Measurements from ENCODE around the gene SMIM44.
"Not testable (repeated sequence)": the region's sequence is repeated elsewhere in the genome, so short reads cannot be mapped to it uniquely, and the experiment has no call there.

The SMIM44 gene

DNA sequence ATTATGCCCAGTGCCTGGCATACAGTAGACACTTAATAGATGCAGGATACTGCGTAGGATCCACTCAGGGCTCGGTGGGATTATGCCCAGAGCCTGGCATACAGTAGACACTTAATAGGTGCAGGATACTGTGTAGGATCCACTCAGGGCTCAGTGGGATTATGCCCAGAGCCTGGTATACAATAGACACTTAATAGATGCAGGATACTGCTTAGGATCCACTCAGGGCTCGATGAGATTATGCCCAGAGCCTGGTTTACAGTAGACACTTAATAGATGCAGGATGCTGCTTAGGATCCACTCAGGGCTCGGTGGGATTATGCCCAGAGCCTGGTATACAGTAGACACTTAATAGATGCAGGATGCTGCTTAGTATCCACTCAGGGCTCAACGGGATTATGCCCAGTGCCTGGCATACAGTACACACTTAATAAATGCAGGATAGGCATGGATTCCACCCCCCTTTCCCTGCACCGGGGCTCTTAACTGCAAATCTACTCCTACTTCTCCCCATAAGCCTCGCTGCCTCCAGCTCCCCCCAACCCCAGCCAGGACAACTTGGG lies 27.8 kb downstream of the SMIM44 start:
- peak overlapping the region in 1 of 2 donors; percentile 100 for H3K27ac ChIP-seq
- no peak for TF ChIP-seq CTCF (IDR thresholded peaks at IDR 0.05)
- H3K4me3 ChIP-seq, result no peak overlapping the region
- DNase-seq (ENCODE audit: low spot score), result no peak

- DNase-seq (ENCODE audit: low spot score), result no peak
- H3K4me3 ChIP-seq, result no peak overlapping the region
- no peak for TF ChIP-seq CTCF (IDR thresholded peaks at IDR 0.05)
- peak overlapping the region; percentile 12 to 40 for H3K27ac ChIP-seq
These were observed 28.4 kb downstream of the SMIM44 start for GRCh38 chr19:3454656-3455392.

GRCh38 chr19:3453840-3454239 lies 29.4 kb downstream of the SMIM44 start:
- H3K27ac ChIP-seq, result peak overlapping the region; percentile 40 to 91
- no peak overlapping the region for H3K4me3 ChIP-seq
- no peak for TF ChIP-seq CTCF (IDR thresholded peaks at IDR 0.05)
- DNase-seq (ENCODE audit: low spot score), result no peak

DNA sequence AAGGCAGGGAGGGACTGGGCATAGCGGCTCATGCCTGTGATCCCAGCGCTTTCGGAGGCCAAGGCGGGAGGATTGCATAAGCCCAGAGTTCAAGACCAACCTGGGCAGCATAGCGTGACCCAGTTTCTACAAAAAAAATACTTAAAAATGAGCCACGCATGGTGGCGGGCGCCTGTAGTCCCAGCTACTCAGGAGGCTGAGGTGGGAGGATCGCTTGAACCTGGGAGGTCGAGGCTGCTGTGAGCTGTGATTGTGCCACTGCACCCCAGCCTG lies 30.4 kb downstream of the SMIM44 start:
- DNase-seq (ENCODE audit: low spot score); H3K4me3 ChIP-seq: not testable (repeated sequence)
- peak overlapping the region; percentile 91 to 93 for H3K27ac ChIP-seq

DNA sequence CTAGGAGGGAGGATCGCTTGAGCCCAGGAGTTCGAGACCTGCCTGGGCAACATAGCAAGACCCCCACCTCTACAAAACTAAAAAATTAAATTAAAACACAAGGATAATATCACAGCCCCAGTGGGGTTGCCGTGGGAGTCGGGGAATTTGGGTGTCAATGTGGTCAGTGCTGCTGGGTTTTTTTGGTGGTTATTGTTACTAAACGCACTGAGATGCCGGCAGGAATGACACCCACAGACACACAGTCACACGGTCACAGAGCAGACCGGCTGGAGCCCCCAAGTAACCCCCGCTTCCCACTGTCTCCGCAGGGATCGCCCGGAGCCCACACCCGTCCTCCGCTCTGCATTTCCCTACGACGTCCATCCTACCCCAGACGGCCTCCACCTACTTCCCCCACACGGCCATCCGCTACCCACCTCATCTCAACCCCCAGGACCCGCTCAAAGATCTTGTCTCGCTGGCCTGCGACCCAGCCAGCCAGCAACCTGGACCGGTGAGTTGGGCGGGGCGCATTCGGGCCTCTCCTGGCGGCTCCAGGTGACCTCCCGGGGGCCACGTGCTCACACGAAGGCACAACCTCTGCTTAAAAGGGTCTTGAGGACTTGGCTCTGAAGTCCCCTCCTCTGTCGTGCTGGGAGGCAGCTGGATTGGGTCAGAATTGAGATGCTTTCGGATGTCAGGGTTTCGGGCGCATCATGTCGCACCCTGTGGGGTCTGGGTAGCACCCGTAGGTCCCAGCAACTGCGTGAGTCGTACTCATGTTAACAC lies 30.9 kb downstream of the SMIM44 start:
- peak overlapping the region; percentile 91 to 93 for H3K27ac ChIP-seq

GRCh38 chr19:3451451-3451866 lies 31.8 kb downstream of the SMIM44 start:
- H3K27ac ChIP-seq, result peak overlapping the region; percentile 91 to 93
- no peak for TF ChIP-seq CTCF (IDR thresholded peaks at IDR 0.05)
- no peak for DNase-seq (ENCODE audit: low spot score)
- H3K4me3 ChIP-seq, result no peak overlapping the region

More for the DNA sequence above, 30.9 kb downstream of the SMIM44 start:
- DNase-seq (ENCODE audit: low spot score), result no peak
- H3K4me3 ChIP-seq, result no peak overlapping the region
- TF ChIP-seq CTCF (IDR thresholded peaks at IDR 0.05), result no peak

DNA sequence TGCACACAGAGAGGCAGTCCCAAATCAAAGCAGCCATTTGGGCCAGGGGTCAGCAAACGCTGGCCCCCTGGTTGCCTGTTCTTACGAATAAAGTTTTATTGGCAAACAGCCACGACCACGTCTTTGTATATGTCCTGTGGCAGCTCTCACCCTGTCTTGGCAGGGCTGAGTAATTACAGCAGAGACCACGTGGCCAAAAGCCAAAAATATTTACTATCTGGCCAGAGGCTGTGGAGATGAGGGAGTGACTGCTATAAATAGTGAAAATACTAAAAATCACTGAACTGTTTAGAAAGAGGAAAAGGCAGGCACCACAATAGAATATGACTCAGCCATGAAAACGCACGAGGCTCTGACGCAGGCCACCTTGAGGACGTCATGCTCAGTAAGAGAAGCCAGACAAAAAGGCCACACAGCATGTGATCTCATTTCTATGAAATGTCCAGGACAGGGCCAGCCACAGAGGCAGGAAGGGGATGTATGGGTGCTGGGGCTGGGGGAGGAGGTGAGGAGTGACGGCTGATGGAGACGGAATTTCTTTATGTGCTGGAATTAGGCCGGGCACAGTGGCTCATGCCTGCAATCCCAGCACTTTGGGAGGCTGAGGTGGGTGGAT lies 32.3 kb downstream of the SMIM44 start:
- TF ChIP-seq CTCF (IDR thresholded peaks at IDR 0.05), result no peak
- Histone ChIP-seq H3K27ac (peak overlapping the region; percentile 91 to 93), H3K4me3 (no peak overlapping the region)
- peak; percentile 97 for DNase-seq (ENCODE audit: low spot score)

Data from coronary artery (tissue), 2 donors.